HL-60 (cell line): ENCODE measurements around the gene CD3D.

Experiments
- GABPA ChIP-seq: IDR thresholded peaks from 2 replicates; pipeline ENCODE4 v1.6.1; 2012; ENCODE audit warnings: low read depth
- POLR2AphosphoS5 ChIP-seq: IDR thresholded peaks from 2 replicates; pipeline ENCODE4 v1.6.1; 2012; ENCODE audit warnings: low read depth
- TF ChIP-seq, protein P1 (sequence below): IDR thresholded peaks from one replicate; pipeline ENCODE4 v1.5.1; 2011; ENCODE audit warnings: low read length, control low read depth, inconsistent platforms; ENCODE audit not compliant: insufficient read depth
- TF ChIP-seq, protein P2 (sequence below): IDR thresholded peaks from 2 replicates; pipeline ENCODE4 v1.6.1; 2012; ENCODE audit warnings: low read depth; ENCODE audit not compliant: insufficient replicate concordance

DNA sequence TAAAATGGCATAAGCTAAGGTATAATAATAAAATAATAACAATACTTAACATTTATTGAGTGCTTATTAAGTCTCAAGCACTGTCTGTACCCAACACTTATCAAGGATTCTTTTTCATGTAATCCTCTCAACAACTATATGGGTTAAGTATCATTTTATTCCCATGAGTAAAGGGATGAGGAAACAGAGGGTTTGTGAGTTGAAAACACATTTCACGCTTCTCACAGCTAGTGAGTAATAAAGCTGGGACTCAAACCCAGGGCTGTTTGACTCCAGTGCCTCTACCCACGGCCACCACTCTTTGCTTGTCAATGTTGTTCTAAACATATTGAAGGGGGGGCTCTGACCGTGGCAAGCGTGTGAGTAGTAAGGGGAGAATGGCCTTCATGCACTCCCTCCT, 29.3 kb downstream of the CD3D start:
- TF ChIP-seq, protein P1, sequence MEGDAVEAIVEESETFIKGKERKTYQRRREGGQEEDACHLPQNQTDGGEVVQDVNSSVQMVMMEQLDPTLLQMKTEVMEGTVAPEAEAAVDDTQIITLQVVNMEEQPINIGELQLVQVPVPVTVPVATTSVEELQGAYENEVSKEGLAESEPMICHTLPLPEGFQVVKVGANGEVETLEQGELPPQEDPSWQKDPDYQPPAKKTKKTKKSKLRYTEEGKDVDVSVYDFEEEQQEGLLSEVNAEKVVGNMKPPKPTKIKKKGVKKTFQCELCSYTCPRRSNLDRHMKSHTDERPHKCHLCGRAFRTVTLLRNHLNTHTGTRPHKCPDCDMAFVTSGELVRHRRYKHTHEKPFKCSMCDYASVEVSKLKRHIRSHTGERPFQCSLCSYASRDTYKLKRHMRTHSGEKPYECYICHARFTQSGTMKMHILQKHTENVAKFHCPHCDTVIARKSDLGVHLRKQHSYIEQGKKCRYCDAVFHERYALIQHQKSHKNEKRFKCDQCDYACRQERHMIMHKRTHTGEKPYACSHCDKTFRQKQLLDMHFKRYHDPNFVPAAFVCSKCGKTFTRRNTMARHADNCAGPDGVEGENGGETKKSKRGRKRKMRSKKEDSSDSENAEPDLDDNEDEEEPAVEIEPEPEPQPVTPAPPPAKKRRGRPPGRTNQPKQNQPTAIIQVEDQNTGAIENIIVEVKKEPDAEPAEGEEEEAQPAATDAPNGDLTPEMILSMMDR: no peak
- TF ChIP-seq POLR2AphosphoS5 (no peak), GABPA (no peak)
- TF ChIP-seq, protein P2, sequence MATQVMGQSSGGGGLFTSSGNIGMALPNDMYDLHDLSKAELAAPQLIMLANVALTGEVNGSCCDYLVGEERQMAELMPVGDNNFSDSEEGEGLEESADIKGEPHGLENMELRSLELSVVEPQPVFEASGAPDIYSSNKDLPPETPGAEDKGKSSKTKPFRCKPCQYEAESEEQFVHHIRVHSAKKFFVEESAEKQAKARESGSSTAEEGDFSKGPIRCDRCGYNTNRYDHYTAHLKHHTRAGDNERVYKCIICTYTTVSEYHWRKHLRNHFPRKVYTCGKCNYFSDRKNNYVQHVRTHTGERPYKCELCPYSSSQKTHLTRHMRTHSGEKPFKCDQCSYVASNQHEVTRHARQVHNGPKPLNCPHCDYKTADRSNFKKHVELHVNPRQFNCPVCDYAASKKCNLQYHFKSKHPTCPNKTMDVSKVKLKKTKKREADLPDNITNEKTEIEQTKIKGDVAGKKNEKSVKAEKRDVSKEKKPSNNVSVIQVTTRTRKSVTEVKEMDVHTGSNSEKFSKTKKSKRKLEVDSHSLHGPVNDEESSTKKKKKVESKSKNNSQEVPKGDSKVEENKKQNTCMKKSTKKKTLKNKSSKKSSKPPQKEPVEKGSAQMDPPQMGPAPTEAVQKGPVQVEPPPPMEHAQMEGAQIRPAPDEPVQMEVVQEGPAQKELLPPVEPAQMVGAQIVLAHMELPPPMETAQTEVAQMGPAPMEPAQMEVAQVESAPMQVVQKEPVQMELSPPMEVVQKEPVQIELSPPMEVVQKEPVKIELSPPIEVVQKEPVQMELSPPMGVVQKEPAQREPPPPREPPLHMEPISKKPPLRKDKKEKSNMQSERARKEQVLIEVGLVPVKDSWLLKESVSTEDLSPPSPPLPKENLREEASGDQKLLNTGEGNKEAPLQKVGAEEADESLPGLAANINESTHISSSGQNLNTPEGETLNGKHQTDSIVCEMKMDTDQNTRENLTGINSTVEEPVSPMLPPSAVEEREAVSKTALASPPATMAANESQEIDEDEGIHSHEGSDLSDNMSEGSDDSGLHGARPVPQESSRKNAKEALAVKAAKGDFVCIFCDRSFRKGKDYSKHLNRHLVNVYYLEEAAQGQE: no peak
